SW480 (cell line): ENCODE measurements around the gene RADIL.
A peak's percentile ranks its signal among the peaks of the same experiment; 100 is the strongest.

Experiments
- DNase-seq: peaks from one replicate; pipeline ENCODE4 v3.0.0-alpha.2; 2016; ENCODE audit warnings: low spot score

RADIL gene

DNA sequence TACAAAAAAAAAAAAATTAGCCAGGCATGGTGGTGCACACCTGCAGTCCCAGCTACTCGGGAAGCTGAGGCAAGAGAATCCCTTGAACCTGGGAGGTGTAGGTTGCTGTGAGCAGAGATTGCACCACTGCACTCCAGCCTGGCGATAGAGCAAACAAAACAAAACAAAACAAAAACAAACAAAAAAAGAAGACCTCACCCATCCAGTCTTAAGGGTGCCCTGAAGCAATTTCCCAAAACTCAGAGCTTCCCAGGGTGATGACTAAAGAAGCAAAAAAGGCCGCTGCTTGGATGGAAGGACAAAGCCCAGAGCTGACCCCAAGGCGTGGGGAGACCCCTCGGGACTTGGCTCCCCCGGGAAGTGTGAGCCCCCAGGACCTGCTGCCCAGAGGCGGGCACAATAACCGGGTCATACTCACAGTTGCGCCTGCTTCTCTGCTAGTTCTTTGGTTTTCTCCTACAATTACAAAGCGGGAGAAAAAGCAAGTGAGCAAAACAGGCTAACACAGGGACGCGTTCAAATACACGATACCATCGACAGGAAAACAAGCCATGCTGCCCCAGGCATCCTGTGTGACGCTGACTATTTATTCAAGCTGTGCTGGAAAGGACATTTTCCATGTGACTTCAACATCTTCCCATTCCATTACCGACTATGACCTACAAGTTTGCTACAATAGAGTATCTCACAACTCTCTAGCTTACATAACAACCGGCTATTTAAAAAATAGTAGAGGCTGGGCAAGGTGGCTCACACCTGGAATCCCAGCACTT lies 51.6 kb downstream of the RADIL start:
- no peak for DNase-seq

DNA sequence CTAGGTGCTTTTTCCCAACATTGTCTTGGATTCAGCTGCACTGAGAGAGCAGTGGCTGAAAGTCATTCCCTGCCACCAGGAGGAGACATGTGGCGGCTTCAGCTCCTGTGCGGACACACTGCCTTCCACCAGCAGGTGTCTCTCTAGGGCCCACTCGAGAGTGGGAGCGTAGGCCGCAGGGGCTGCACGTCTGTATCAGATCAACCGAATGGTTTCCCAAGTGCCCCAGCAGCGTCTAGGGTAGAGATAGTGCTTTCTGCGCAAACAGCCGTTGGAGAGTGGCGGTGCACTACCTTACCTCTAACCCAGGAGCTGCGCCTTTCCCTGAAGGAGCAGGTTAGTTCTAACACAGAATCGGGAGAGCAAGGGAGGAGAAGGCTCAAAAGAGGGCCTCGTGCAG lies 53.3 kb downstream of the RADIL start:
- peak; percentile 53 for DNase-seq

DNA sequence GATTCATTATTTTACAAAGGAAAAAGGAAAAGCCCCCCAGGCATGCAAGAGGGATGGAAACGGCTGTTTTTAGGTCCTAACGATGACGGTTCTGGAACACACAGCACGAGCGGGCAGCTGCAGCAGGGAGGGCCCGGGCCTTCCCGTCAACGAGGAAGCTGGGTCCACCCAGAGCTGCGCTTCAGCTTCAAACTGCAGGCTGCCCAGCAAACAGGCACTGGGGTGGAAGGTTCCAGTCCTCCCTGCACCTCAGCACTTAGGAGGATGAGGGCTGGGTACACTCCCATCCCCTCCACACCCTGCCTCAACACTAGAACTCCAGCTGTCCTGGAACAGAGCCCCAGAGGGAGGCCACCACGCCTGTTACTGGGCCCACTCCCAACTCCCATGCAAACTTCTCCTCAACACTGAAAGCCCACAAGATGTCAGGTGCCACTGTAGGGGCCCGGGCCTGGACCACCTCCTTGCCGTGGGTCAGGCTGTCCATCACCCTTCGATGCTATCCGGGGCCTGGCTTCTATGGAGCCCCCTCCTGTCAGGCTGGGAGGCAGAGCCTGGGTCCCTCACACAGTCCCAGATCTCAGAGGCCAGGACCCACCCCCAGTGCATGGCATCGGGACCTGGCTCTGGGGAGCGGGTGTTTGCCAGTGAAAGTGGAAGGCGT lies 54.7 kb downstream of the RADIL start:
- no peak for DNase-seq

DNA sequence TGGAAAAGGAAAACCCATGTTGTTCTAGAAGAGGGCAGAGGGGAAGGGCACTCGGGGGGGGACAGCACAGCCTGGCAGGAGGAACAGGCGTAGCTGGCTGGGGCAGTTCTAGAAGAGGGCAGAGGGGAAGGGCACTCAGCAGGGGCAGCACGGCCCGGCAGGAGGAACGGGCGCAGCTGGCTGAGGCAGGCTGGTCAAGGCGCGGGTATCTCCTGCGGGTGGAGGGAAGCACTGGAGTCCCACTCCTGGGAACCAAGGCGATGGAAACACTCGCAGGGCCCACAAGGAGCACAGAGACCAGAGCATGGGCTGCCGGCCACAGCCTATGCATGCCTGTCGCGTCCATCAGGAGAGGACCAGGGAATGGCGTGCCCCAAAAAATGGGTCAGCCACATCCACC lies 58.4 kb downstream of the RADIL start:
- no peak for DNase-seq

DNA sequence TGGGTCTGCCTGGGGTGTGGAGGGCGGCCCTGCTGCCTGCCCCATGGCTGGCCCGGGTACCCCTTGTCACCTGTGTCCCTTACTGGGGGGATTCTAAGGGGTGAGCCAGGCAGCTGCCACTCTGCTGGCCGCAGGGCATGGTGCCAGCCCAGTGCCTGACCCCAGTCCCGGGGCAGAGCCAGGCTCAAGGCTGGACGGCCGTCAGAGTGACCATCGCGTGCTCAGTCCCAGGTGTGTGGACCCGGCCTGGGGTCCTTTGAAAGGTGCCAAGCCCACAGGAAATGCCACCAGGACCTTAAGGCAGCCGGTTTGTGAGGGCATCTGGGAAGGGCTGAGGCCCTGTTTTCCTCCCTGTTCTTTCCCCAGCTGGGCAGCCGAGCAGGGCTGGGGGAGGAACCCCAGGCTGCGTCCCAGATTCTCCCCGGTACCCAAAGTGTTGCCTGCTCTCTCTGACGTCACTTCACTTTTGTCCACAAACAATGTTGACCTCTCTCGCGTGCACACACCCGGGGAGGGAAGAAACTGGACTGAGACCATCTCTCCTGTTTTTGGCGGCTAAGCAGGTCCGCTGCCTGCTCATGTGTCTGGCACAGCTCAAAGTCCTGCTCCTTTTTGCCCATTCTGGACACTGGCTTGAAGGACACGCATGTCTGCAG lies 59.3 kb downstream of the RADIL start:
- DNase-seq: no peak

DNA sequence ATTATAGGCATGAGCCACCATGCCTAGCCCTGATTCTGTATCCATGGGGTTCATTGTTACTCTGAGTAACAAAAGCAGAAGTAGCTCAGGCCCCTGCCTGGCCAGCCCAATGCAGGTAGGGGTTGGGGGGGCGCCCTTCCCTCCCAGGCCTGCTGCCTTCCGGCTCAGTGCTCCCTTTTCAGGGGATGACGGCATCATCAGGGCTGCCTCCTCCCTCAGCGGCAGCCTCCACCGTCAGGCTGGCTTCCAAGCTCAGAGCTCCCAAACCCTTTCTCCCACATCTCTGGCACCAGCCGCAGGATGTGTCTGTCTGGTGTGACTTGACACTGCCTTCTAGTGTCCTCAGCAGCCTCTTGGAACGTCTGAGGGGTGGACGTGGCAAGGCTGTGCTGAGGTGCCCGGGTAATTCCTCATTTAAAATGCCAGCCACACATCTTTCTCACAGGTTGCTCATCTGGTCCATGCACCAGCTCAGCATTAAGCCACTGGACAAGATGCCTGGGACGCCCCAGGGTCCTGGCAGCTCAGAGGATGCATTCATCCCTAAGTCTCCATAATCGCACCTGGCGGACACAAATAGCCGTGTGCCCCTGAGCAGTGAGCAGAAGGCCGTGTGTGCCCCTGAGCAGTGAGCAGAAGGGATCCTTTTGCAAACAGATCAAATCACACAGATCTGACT lies 59.9 kb downstream of the RADIL start:
- DNase-seq: no peak

DNA sequence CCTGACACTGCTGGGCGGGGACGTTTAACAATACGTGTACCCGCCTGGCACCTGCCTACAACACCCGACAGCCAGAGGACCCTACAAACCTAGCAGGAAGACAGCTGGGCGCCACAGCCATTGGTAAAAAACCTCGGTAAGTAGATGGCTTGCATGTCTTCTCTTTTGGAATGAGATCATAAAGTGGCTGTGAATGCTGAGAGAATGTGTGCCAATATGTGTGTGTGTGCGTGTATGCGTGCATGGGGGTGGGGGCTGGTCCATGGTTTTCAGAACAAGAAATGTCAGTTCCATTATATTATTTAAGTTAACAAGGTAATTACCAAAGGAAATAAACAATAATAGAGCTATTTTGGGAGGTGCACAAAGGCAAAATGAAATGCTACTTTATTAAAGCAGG lies 60.8 kb downstream of the RADIL start:
- DNase-seq: no peak

DNA sequence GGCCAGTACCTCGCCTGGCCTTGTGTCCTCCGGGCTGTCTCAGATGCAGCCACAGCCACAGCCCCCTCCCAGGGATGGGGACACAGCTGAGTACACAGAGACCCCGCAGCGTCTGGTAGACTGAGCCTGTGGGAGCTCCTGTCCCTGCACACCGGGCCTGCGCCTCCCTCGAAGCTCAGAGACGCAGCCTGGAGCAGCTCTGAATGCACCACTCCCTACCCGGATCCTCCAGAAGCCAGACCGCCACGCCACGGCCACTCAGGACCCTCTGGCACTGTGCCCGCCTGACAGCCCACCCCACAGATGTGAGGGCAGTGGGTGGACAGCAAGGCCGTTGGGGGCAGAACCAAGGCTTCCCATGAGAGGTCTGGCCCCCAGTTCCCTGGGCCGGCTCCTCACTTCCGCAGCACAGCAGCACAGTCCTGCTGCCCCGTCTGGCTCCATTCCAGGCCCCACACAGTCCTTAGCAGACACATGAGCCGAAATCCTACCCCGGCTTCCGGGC lies 62.5 kb downstream of the RADIL start:
- no peak for DNase-seq

DNA sequence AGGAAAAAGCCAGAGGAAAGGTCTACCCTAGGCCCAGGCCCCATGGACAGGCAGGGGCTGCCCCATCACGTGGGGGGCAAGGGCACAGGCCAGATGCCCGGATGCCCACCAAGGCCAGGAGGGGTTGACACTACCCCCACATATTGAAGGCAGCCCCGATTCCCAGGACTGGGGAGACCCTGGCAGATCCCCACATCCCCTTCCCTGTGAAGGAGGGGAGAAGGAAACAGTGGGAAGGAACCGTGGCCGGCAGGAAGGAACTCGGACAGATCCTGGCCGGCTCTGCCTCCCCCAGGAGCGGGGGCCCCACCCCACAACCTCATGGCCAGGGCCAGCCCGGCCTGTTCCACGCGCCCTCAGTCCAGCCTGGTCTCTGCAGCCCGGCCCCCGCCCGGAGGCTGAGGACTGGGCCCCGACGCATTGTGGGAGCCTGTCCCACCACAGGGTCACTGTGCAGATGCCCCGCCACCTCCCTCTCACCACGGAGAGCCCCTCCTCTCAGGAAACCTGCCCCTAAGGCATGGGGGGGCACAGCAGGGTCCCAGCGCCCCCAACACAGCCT lies 63.0 kb downstream of the RADIL start:
- DNase-seq: no peak

DNA sequence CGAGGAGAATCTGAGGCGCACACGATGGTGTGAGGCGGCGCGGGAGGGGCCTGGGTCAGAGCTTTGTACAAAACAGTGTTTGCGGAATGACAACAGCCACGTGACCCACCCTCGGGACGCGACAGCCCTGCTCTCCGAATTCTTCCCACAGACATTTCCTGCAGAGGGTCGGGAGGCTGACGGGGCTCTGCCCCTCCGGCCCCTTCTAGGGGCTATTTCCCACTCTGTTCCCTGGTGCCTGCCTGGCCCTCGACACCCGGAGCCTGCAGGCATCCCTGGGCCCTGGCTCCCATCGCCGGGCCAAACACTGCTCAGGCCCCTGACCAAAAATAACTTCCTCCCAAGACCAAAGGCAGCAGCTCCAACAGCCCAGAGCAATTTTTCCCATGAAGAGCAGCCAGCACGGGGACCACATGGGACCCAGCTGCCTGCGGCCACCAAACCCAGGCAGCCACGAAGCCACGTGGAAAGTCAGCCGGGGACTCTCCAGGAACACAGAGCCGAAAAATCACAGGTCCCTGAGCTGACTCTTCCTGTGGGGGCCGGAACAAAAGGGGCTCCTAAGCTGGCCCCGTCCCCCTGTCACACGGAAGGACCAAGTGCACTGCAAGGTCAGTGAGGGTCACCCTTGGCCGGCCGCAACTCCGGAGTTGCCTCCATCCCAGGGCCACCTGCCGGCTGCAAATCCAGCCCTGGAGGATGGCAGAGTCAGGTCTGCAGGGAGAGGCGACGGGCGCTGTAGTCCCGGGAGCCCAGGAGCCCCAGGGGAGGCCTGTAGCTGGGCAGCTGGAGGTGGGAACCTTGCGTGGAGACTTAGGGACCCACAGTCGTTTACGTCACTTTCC lies 63.7 kb downstream of the RADIL start:
- DNase-seq: no peak

DNA sequence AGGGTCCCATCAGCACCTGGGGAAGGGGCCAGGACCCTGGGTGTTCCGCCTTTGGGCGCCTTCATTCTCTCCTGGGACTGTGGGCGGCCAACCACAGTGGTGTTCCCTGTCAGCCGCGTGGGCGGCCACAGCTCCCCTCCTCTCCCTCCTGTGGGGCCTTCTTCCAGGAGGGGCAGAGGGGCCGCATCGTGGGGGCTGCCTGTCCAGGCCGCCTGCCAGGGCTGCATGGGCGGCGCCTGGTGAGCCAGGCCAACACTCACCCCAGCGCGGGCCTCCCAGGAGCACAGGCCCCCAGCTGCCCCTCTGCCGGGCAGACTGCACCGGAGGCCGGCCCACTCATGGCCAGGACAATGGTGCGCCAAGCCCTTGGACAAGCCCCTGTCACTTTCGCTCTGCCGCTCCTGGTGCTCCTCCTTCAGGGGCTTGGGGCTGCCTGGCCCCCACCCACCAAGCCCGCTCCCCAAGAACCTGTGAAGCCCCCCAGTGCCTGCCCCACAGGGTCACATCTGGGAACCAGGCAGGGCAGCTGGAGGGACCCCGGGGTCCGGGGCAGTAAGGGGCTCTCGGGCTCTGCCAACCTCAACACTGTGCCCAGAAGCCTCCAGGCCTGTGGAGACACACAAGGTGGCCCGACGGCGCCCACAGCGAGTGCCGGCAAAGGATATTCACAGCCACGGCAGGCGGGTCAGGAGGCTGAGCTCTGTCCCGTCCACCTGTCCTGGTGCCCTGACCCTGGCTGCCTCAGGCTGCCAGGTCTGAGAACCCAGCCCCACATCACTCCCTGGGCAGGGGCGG lies 65.3 kb downstream of the RADIL start:
- DNase-seq: no peak

DNA sequence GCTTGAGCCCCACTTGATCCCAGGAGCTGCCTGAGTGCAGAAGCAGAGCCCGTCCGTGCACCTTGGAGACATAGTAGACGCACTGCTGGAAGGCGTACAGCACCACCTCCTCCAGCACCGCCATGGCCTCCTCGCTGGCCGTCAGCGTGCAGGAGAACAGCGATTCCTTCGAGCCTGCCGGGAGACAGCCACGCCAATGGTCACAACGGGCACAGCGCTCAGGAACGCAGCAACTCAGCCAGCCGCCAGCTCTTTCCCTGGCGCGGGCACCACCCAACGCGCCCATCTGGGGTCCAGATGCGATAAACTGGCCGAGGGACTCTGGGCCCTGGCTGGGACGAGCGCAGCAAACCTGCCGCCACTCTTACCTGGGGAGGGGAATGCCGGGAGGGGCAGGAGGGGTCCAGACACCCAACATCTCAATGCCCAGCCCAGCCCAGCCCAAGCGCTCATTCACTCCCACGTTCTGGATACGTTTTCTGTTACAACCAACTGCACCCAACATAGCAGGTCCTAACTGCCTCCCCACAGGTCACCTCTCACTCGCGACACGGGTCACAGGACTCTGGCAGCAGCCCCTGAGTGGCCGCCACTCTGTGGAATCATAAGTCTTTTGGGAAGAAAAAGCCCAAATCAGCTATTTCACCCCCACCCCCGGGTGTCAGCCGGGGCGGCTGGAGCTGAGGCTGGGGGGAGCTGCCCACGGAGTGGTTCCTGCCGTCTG lies 66.2 kb downstream of the RADIL start:
- no peak for DNase-seq

DNA sequence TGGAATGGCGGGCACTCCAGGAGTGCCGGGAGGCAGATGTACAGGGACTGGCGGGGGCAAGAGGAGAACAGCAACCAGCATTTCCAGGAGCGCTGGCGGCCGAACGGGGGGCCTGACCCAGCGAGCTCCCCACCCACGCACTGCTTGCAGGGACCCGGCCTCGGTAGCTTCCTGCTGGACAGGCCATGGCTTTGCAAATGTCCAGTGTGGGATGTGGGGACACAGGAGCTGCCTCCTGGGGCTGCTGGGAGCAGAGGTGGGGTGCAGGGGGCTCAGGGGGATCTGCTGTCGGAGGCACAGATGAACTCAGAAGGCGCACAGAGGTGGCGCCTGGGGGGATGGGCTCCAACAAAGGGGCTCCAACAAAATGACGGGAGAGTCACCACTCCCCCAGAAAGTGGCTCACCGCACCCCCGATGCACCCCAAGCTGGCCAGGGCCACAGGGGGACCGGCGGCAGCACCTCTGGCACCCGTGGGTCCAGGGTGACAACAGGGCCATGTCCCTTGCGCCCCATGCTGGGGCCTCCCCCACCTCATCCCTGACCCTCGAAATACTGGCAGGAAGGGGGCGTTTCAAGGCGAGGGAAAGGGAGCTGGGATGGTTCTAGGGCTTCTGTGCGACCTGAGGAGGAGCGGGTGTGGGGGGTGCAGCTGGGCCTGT lies 67.0 kb downstream of the RADIL start:
- DNase-seq: no peak

DNA sequence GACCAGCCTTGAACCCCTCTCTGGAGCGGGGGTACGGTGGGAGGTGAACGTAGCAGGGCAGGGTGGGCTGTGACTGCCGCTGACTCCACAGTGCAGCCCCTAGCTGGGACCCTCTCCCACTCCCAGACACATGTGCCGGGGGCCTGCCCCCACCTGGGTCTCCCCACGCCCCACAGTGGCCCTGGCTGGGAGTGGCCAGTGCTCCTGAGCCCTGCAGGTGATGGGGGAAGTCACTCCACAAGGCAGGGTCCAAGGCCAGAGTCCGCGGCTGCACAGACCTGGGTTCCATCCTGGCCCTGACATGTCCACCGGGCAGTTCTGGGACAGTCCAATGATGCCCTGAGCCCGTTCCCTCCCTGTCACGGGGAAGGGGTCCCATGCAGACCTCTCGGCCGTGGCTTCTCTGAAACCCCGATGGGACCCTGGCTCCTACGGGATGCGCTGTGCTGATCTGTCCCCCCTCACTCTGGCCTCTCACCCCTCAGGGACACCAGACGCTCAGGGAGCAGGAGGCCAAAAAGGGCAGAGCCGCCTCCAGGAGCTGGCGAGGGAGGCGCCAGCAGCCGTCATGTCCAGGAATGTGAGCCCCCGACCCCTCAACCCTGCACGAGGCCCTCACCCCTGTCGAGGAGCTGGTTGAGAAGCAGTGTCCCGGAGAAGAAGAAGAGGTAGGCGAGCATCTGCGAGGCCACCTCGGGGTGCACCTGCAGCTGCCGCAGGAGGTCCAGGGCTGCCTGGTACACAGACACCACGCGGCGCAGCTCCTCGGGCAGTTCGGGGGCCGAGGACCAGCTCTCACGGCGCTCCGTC lies 67.7 kb downstream of the RADIL start:
- DNase-seq: no peak

DNA sequence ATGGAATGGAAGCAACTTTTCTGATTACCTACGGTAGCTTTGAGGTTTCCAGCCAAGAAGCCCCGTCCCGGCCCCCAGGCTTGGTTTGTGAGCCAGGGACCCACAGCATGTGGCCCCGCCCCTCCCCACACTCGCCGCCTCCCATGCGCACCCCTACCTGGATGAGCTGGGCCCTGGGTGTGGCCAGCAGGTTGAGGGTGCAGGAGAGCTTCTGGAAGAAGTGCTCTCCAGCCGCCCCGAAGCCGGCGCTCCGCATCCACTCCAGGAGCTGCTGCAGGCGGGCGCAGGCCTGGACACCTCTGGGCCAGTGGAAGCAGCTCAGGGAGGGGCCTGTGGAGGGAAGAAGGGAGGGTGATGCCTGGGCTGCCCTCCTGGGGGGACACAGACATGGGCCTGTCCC lies 68.4 kb downstream of the RADIL start:
- no peak for DNase-seq

DNA sequence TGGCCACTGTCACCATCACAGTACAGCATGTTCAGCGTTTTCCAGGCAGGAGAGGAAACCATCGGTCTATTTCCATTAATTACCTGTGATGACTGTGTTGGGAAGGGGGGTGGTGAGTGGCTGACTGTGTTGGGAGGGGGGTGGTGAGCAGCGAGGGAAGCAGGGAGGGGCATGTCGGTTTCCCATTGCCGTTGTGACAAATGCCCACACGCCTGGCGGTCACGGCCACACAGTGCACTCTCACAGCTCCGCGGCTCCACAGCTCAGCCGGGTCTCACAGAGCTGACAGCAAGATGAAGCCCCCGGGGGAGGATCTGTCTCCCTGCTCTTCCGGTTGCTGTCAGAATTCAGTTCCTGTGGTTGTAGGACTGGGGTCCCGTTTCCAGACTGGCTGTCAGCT lies 69.1 kb downstream of the RADIL start:
- DNase-seq: no peak

DNA sequence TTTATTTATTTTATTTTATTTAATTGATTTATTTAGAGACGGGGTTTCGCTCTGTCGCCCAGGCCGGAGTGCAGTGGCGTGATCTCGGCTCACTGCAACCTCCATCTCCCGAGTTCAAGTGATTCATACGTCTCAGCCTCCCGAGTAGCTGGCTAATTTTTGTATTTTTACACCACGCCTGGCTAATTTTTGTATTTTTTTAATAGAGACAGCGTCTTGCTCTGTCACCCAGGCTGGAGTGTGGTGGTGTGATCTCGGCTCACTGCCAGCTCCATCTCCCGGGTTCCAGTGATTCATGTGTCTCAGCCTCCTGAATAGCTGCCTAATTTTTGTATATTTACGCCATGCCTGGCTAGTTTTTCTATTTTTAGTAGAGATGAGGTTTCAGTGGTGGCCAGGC lies 73.8 kb downstream of the RADIL start:
- DNase-seq: no peak

DNA sequence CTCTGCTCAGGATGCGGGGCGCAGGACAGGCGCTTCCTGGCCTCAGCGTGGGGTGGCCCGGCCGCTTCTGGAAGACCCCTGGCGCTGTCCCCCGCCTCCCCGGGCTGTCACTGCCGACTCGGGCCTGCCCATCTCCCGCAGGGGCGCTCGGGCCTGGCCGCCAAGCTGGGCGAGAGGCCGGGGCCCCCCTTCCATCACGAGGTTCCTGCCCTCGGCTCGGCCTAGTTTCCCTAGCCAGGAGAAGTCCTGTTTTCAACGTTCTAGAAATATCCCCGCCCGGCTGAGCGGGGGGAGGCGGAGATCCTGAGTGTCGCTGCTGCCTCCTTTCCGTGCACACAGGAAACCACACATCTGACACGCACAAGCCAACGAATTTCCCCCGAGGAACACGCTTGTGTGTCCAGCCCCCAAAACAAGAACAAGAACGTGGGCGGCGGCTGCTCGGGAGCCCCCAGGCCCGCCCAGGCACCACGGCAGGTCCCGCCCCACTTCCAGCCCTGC lies 74.4 kb downstream of the RADIL start:
- DNase-seq: no peak
